ENCODE data around the gene CASZ1.

Gene CASZ1

DNA sequence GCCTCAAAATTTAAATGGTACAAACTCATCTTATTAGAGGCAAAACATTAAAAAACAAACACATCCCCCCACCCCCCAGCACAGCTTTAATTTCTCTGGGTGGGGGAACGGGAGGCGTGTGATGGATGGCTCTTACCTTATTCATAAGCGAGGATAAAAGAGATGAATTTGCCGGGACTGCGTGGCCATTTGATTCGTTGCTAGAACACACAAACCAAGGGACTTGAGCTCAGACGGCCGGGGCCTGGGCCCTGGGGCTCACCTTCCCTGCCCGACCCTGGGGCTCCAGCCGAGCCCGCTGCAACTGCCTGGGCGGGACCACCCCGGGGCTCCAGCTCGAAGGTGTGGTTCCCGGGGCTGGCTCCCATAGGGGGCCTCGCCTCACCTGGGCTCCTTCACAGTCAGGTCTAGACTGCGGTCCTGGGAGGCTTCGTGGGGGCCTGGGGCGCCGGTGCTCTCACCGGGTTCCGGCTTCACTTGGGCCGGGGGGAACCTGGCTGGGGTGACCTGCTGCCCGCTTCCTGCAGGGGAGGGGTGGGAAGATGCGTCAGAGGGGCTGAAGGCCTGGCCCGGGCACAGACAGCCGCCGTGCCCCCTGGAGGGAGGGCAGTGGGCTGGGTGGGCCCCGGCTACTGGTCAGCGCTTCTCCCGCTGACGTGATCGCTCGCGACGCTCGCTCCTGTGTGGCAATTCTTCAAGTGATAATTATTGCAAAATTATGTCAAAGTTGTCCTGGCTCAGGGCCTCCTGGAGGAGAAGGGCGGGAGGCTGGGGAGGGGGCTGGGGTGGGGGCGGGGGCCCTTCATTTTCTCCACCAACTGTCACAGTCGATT is 145.7 kb downstream of the CASZ1 start:
- no peak for DNase-seq (ENCODE audit: low spot score)

DNA sequence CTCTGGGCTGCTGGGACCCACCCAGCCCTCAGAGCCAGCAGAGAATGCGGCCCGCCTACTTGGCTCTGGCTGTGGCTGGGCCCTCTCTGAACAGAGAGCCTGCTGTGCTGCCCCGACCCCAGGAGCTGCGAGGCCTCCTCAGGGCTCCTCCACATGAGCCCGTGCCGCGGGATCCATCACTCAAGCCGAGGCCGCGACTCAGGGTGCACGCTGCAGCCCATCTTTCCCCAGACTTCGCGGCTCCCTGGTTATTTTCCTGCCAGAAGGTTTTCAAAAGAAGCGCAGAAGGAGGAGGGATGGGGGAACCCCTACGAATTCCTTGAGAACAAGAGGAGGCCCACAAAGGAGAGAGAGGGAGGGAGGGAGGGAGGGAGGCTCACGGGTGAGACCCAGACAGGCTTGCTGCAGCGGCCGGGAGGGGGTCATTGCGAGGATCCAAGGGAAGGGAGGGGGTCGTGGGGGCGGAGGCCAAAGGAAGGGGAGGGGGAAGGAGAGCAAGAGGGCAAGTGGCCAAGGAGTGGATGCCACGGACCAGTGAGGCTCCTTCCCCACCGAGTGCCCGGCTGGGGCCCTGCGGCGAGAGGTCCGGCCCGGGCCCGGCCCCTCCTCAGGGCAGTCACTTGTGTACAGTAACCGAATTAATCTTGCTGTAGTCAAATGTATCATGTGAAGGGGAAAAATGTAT is 146.8 kb downstream of the CASZ1 start:
- no peak for DNase-seq (ENCODE audit: low spot score)

DNA sequence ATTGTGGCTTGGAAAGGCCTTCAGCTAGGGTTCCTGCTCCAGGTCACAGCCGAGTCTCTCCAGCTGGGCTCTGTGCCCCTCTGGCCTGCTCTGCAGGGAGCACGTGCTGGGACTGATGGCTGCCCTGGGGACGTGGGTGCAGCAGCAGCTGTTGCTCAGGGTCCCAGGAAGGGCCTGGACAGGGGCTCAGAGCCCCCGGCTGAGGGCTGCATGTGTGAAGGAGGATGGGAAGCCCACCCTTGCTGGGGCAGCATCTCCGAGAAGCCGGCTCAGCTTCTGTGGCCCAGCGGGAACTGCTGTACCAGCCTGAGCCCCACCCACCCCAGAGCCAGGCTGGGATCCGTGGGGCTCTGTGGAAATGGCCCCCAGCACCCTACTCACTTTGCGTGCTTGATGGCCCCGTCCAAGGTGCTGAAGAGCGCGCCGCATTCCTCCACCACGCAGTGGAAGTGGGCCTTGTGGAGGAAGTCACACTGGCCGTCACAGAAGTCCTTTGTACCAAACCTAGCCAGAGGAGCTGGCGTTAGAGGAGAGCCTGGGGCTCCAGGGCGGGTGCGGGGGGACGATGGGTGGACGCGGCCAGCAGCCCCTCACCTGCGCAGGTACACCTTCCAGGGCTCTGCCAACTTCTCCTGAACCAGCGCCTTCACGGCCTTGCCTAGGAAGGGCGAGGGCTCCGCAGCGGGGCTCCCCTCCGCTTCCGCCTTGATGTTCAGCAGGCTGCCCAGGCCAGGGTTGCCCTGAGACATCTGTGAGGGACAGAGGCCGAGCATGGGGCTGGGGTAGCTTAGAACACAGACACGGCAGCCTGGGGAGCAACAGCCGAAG is 147.5 kb downstream of the CASZ1 start:
- no peak for DNase-seq (ENCODE audit: low spot score)

DNA sequence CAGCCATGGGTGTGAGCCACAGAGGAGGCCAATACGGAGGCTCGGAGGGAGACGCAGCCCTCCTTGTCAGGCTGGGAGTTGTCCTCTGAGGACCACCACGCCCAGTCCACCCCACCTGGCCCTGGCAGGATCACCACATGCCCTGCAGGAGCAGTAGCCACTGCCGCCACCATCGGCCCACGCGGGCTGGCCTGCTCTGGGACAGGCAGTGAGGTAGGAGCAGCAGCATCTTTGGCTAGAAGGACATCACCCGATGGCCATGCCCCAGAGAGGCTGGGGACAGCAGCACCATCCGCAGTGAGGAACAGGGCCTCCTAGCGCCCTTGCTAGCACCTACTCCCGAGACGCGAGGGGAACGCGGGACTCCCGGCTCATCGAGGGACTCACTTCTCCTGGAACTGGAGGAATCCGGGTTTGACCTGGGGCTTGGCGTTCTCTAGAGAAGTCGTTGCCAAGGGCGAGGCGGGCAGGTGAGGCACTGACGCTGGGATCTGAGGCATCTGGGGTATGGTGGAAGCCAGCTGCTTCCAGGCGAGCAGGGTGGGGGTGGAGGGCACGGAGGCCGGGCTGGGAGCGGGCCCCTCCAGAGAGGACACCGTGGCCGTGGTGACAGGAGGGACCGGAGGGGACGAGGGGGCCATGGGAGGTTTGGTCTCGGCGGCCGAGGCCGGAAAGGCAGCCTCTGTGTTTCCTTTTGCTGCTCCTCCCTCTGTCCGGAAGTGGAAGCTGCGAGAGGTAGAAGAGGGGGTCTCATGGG is 148.9 kb downstream of the CASZ1 start:
- DNase-seq (ENCODE audit: low spot score) = no peak

DNA sequence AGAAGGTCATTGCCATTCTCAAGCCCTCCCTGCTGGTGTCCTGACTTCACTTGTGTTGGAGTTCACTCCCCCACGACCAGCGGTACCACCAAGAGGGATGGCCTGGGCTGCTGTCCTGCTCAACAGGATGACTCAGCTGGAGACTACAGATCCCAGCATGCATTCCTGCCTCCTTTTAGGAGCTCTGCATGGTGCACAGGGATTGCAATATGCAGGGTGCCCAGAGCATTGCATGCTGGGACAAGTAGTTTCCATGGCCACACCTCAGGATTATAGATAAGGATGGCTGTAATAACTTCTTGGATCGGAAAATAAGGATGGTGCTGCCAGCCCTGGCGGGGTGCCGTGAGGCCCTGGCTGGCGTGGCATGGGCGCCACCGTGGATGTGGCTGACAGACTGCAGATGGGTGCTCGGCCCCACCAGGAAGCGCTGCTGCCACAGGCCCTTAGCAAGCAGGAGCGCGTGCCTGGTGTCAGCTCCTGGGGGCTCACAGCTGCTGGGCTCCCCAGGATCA is 150.0 kb downstream of the CASZ1 start:
- DNase-seq (ENCODE audit: low spot score) = no peak

DNA sequence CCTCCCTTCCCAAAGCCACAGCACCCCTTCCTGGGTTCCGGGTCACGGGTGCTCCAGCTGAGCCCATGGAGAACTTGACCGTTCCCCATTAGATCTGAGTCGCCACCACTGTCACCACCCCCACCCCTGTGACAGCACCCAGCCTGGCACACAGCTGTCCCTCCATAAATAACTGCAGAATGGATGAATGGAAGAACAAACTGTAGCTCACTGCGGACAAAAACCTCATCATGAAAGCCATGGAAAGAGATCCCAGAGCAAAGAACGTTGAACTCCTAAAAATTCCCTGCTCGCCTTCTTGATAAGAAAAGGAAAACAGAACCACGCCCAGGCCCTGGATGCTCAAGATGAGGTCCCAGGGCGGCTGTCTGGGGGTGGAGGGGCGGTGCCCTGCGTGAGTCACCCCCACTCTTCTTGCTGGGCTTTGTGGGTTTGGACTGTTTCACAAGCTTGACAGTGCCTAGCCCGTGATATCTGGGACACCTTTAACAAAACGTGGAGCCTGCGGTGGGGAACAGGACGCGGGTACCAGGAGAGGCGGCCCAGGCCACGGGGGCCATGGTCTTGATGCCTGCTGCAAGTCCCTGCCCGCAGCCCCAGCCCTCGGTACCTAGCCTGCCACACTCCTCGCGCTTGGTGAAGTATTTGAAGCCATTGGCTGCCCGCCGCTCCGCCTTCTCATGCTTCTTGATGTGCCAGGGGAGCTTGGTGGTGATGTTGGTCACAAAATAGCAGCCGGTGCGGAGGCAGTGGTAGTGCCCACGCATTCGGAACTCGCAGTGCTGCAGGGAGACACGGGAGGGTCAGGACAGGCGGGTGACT is 151.9 kb downstream of the CASZ1 start:
- no peak for DNase-seq (ENCODE audit: low spot score)

DNA sequence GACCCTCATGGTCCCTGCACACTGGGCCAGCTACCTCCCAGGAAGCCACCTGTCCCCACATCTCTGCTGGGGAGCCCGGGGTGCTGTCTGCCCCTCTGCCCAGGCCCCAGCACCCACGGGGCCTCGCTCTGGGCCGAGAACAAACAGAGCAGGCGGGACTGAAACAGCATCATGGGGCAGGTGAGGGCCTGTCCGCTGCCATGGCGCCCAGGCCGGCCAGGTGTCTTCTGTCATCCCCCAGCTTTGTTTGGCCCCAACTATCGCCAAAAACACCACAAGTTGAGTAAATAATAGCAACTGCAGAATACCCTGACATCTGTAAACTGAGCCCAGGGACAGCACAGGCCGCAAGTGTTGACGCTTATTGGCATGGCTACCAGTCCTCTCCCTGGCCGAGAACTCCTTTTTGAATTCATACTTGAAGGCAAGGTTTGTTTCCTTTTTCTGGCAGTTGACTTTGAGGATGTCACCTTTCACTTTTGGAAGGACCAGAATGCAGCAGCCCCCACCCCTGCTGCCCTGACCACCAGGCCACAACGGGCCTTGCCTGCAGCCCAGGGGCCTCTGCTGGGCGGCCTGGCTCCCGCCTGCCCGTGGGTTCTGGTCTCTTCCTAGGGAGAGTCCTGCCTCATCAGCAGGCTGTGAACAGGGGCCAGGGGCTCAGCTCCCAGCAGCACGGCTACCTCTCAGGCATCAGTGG is 152.7 kb downstream of the CASZ1 start:
- DNase-seq (ENCODE audit: low spot score) = no peak

DNA sequence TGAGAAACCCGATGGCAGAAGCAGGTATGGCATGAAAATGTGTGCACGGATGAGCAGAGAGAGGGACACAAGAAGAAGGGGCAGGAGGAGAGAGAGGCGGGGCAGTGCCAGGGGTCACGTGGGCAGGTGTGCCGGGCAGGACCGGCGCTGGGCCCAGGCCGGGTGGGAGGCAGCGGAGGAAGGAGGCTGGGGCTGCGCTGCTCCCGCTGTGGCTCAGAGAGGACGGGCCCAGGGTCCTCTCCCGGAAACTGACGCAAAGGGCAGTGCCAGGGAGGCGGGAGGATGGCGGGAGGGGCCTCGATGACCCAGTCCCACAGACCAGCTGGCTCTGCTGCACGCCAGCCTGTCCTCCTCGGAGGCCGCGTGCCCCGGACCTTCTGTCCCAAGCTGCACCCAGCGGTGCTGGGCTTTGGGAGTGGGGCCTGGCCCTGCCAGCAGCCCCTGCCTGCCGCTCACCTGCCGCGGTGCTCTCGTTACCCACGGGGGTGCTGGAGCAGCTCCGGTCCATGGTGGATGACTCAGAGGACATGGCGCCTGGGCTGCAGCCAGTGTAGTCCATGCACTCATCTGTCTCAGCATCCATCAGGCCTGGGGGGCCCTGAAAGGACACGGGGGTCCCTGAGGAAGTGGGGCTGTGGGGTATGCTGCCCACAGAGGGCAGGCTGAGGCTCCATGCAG is 153.9 kb downstream of the CASZ1 start:
- DNase-seq (ENCODE audit: low spot score) = no peak

DNA sequence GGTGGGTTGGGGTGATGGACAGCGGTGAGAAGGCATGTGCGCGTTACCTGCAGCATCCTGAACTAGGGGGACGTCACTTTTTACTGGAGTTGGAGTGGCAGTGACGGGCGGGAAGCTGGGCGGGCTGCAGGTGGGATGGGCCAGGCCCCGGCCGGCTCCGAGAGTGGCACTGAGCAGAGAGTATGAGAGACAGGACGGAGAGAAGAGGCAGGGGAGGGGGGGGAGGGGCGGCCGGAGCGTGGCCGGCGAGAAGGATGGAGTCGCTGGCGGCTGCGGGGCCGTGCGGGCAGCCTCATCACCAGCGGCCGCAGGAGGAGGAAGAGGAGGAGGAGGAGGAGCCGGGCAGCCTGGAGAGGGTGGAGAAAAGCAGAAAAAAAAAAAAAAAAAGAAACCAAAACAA is 154.5 kb downstream of the CASZ1 start:
- DNase-seq (ENCODE audit: low spot score) = no peak

DNA sequence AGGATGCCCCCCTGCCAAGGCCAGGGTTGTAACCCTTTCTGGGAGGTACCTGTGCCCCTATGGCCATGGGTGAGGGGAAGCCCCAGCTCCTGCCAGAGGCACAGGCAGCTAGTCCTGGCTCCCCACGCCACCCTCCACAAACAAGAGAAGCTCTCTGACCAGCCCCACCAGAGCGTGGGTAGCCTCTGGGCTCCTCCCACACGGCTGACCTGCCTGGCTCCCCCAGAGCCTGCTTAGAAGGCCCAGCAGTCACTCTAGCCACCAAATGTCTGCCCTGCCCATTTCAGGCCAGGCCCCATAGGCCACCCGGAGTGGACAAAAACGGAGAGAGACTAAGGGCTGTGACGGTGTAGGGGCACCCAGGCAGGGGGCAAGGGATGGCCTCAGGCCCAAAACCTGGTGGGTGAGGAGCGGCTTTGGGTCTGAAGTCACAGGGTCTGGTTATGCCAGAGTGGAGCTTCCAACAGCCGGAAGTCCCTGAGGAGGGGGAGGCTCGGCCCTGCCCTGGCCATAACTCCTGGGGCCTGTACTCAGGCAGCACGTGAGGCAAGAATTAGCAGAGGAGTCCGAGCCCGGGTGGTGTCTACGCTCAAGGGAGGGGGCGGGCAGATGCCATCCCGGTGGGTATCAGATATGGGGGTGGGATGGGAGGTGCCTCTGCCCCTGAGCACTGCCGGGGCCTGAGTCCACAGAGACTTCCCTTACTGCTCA is 155.4 kb downstream of the CASZ1 start:
- DNase-seq (ENCODE audit: low spot score) = no peak

DNA sequence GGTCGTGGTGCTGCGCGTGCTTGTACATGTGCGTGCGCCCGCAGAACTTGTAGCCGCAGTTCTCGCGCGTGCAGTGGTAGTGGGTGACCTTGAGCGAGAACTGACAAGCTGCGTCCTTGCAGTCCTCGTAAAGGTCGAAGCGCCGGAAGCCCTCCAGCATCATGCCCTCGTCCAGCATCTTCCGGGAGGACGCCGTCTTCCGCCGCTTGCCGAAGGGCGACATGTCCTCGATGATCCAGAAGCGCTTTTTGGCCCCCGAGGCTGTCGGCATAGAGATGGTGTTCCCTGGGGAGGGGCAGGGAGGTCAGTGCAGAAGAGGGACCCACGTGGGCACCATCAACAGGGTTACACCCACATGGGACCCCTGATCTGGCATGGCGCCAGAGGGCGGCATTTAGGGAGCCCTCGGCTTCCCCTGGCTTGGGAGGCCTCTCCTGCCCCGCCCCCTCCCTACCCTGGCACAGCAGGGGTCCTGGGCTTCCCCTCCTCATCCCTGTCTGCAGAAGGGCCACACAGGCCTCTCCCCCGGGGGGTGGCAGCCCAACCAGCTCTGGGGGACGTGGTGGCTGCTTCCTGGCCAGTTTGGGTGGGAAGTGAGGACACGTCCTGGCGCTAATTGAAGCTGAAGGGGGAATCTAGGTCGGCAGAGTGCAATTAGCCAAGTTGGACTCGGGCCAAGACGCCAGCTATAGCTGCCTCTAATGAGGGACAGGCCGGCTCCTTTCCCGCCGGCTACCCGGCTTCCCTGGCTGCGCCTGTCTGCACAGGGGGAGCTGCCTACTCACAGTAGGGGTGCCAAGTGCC is 156.5 kb downstream of the CASZ1 start:
- DNase-seq (ENCODE audit: low spot score) = no peak

DNA sequence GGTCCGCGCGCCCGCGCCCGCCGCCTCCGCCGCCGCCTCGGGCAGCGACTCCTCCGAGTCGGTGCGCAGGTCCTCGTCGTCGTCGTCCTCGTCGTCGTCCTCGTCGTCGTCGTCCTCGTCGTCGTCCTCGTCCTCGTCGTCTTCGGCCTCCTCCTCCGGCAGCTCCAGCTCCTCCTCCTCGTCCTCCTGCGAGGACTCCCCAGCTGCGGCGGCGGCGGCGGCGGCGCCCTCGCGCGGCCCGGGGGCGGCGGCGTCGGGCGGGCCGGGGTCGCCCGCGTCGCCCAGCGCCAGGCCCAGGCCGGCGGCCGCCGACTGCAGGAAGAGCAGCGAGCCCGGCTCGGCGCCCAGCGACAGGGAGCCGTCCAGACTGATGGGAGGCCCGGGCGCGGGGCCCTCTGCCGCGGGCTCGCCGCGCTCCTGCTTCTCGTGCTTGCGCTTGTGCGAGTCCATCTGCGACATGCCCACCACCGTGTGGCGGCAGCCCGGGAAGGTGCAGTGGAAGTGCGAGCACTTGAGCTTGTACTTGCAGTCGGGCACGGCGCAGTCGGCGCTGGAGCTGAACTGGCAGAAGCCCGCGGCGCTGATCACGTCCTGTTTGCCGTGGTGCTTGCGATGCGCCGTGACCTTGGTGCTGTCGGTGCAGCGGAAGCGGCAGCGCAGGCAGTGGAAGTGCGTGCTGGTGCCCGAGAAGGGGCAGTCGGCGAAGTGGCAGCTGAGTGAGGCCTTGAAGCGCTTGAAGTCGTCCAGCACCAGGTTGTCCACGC is 157.3 kb downstream of the CASZ1 start:
- no peak for DNase-seq (ENCODE audit: low spot score)

DNA sequence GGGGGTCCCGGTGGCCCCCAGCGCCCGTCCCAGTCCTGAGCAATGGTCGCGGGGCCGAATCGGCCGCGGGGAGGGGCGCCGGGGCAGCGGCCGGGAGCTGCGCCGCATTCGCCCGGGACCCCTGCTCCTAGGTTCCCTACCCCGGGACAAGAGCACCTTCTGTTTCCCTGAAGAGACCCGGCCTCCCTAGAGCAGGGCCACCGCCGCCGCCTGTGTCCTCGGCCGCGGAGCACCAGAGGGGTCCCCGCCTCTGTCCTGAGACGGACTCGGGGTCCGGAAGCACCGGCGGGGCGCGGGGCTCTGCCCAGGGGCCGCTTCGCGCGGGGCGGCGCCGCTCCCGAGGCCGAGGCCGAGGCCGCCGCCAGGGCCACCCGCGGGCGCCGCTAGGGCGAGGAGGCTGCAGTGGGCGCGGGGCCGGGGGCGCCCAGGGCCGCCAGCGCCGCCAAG is 157.9 kb downstream of the CASZ1 start:
- DNase-seq (ENCODE audit: low spot score) = no peak

DNA sequence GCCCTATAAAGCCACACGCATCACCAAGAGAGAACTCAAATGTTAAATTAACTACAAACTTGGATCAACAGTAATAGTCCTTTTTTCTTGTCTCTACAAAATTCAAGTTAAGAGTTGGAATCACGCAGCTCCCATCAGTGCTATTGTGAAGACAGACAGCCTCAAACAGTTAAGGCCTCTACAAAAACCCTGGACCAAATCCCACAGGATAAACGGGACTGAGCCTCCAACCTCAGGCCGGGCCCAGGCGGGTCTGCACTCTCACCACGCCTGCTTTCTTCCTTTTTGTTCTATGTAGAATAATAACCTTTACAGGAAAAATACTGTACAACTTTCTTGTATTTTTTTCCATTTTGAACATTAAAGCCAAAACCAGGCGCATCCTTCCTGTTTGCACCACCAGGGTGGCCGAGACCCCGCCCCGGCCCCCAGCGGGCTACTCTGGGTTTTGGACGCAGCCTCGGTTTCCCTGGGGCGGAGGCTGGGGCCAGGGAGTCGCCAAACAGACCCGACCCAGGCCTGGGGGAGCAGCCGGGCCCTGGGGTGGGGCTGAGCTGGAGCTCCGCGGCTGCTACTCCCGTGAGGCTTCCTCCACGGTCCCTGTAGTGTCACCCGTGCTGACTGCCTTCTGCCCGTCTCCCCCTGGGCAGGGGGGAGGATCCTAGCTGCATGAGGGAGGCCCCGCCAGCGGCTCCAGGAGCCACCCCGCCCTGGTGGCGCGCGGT is 158.4 kb downstream of the CASZ1 start:
- no peak for DNase-seq (ENCODE audit: low spot score)

DNA sequence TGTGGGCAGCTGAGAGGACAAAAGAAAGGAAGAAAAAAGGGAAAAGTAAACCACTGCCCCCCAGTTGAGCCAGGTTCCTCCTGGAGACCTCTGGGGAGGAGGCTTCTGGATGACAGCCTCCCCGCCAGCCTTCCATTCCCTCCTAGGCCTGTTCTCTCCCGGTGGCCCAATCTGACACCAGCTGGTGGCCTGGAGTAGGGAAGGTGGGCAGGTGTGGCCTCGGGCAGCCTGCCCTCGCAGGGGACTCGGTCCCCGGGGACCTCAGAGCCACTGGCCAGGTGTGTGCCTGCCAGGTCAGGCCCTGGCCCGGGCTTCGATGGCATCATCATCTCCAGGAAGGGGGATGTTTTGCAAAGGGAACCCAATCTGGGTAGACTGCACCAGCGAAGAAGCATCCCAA is 159.0 kb downstream of the CASZ1 start:
- no peak for DNase-seq (ENCODE audit: low spot score)

DNA sequence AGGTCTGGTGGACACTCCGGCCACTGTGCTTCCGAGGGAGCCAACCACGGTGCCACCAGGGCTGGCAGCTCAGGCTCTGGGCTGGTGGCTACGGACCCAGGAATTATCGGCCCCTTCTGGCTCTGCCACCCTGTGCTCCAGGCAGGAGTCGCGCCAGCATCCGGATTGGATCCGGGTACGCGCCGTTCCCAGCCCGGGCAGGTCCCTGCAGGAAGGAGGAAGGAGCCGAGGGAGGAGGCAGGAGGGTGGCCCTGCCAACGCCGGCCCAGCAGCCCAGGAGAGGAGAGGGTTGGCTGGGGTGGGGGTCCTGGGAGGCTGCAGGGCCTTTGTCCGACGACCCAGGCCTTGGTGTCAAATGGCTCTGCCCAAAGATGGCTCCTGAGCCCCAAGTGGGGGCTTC is 160.5 kb downstream of the CASZ1 start:
- no peak for DNase-seq (ENCODE audit: low spot score)

Measured in activated CD4-positive, alpha-beta T cell treated with anti-CD3 and anti-CD28 coated beads, Interleukin-2, Interleukin-4, amounts not matched to agents 100 ng/mL and 50 ng/mL, durations not matched to agents 16 hours and 8 hours (primary cell).